Measurements from ENCODE around the gene BRAF.
"Not testable (repeated sequence)": the region's sequence is repeated elsewhere in the genome, so short reads cannot be mapped to it uniquely, and the experiment has no call there.

BRAF gene

DNA sequence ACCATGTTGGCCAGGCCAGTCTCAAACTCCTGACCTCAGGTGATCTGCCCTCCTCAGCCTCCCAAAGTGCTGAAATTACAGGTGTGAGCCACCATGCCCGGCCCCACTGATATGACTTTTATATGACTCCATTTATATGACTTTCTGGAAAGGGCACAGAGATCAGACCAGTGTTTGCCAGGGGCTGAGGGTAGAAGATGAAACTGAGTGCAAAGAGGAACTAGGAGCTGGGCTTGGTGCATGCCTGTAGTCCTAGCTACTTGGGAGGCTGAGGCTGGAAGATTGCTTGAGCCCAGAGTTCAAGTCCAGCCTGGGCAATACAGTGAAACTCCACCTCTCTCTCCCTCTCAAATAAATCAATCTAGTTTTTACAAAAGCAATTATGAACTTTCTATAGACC is 7.5 kb downstream of the BRAF start:
- no peak for DNase-seq

DNA sequence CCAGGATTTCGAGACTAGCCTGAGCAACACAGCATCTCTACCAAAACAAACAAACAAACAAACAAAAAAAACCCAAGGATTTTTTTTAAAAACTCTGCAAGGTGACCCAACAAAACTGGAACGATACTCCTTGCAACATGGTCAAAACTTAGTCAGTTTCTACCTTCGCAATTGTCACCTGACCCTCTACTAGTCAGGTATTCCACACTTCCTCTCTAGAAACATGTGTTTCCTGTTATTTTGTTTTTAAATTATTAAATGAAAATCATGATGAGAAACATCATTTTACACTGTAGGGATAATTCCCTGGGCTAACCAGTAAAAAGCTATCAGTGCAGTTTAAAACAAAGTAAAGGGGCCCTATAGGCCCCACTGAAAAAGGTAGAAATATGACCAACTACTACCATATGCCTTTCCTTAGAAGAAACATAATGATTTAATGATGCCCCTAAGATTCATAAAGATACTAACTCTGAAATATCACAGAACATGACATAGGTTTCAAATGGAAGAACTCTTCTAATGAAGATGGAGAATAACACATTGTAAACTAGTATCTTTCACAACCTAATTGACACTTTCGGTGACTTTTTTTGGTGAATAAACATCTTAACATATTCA is 8.7 kb downstream of the BRAF start:
- no peak for DNase-seq

GRCh38 chr7:140914083-140914482 is 10.6 kb downstream of the BRAF start:
- no peak for DNase-seq

GRCh38 chr7:140913596-140913928 is 11.2 kb downstream of the BRAF start:
- DNase-seq, result not testable (repeated sequence)

DNA sequence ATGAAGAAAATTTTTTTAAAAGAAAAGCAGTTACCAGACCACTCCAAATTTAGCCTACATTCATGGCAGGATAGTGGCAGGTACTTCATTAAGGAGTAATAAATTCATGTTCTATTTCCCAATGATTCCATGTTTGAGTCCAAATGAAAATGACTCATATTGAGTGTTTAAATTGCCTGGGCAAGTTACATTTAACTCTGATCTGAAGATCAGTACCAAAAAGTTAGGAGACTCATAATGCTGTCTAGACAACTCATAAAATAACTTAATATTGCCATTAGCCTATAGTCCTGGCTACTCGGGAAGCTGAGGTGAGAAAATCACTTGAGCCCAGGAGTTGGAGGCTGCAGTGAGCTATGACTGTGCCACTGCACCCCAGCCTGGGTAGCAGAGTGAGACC is 13.0 kb downstream of the BRAF start:
- DNase-seq, result no peak

DNA sequence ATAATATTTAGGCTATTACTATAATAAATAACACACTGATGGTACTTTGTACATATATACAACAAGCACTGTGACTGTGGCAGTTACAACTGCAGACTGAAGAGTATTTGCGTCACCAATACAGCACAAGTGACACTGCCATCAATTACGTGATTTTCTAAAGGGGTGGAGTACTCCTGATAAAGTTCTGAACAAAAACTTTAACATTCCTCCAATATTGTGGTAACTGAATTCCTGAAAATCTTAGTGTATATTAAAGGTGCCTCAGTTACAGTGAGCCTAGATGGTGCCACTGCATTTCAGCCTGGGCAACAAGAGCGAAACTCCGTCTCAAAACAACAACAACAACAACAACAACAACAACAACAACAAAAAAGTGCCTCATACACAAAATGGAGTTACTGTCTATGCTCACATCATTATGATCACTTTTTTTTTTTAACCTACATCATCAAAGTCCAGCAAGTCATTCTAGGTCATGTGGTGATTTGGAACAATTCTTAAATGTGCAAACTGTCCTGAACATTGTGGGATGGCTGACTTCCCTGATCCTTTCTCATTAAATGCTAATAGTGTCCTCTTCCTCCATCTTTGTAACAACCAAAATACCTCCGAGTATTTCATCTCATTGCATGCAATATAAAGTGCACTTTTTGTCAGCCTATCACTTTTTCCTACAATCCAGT is 15.1 kb downstream of the BRAF start:
- DNase-seq, result no peak

GRCh38 chr7:140908361-140908760 is 16.4 kb downstream of the BRAF start:
- DNase-seq, result no peak

- DNase-seq, result no peak
Measured at GRCh38 chr7:140903741-140904480, 20.8 kb downstream of the BRAF start.

DNA sequence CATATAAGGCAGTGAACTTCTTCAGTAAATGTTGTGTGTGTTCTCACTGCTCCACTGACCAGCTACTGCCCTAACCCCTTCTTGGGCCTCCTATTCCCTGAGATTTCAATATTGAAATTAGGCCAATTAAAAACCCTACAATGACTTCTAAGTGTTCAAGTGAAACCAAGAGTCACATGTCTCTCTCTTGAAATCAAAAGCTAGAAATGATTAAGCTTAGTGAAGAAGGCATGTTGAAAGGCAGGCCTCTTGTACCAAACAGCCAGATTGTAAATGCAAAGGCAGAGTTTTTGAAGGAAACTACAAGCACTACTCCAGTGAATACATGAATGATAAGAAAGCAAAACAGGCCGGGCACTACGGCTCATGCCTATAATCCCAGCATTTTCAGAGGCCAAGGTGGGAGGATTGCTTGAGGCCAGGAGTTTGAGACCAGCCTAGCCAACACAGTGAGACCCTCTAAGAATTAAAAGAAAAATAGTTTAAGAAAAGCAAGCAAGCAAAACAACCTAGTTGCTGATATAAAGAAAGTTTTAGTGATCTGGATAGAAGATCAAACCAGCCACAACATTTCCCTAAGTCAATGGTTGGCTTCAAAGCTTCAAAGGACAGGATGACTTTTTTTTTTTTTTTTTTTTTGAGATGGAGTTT is 22.3 kb downstream of the BRAF start:
- no peak for DNase-seq

GRCh38 chr7:140901941-140902302 is 22.8 kb downstream of the BRAF start:
- no peak for DNase-seq

- DNase-seq, result peak; percentile 8
Measured at GRCh38 chr7:140899883-140900282, 24.8 kb downstream of the BRAF start.

DNA sequence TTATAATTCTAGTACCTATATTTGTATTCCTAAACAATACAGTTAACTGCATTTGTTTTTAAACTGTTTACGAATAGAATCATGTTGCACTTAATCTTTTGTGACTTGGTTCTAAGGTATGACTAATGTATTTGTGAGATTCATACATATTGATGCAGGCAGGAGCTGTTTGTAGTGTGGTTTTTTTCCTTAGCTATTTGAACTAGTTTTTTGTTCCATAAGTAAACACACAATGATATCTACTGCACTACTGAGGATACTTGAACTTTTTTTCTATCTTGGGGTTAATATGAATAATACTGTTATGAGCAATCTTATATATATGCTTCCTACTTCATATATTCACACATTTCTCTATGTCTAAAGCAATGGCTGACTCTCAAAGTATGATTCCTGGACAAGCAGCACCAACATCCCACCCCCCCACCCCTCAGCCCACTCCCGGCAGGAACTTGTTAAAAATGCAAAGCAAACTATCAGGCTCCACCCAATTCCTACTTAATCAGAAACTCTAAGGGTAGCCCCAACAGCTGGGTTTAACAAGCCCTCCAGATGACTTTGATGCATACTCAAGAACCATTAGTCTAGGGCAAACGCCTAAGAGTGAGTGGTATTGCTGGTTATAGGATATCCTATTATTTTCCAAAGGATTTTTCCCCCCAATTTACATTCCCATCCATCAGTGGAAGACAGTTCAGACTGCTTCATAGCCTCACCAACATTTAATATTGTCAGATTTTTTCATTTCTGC is 25.8 kb downstream of the BRAF start:
- DNase-seq, result no peak

- no peak for DNase-seq
Measured at GRCh38 chr7:140896996-140897395, 27.7 kb downstream of the BRAF start.

DNA sequence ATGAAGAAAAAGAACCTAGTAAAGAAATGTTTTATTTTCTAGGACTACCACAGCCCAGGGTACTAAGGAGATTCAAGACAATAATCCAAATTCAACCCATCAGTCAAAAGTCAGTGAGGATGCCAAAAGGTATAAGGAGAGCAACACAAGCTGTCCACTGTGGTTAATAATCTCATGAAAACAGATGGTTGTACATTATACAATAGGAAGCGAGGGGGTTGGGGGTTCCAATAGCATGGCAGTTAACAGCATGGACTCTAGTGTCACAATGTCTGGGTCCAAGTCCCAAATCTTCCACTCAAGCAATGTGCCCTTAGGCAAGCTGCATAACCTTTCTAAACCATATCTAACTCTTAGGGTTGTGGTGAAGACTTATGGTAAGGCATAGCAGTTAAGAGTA is 35.1 kb downstream of the BRAF start:
- no peak for DNase-seq

- no peak for DNase-seq
Measured at GRCh38 chr7:140889150-140889549, 35.6 kb downstream of the BRAF start.

DNA sequence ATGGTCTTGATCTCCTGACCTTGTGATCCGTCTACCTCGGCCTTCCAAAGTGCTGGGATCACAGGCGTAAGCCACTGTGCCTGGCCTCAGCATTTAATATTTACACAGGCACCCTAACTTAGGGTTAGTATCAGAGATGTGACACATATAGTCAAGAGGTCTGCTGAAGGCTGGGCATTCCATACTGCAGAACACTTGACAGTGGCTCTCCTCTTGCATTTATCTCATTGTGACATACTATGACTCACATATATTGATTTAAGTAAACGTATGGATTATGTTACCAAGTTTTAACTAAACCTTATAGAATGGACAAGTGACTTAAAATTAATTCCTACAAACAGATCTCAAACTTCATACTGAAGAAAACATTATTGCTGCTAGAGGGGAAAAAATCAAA is 36.6 kb downstream of the BRAF start:
- DNase-seq, result no peak

DNA sequence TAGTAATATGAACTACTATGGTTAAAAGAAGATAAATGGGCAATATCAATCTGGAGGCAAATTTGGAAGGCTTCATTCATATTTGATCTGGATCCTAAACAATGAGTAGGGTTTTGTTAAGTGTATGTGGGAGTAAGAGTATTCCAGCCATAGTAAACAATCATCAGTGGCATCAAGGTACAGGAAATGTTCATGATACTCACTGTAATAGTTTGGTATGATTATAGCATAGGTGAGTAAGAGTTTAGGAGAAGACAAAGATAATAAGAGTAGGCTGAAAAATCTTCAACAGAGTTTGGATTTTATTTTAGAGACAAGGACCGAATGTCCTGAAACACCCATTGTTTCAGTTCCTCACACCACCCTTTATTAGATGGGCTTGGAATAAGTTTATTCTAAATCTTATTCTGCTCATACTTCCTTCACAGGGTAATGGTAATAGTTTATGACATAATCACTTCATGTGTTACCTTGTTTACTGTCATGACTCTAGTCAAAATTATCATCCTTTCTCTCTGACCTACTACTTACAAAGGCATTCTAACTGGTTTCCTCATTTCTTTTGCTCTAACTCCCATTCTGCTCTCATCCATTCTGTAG is 38.9 kb downstream of the BRAF start:
- DNase-seq, result no peak

- no peak for DNase-seq
Measured at GRCh38 chr7:140883378-140883777, 41.4 kb downstream of the BRAF start.

GRCh38 chr7:140882834-140883233 is 41.9 kb downstream of the BRAF start:
- not testable (repeated sequence) for DNase-seq

- no peak for DNase-seq
Measured at GRCh38 chr7:140881507-140882228, 43.1 kb downstream of the BRAF start.

- DNase-seq, result no peak
Measured at GRCh38 chr7:140877249-140877524, 47.5 kb downstream of the BRAF start.

DNA sequence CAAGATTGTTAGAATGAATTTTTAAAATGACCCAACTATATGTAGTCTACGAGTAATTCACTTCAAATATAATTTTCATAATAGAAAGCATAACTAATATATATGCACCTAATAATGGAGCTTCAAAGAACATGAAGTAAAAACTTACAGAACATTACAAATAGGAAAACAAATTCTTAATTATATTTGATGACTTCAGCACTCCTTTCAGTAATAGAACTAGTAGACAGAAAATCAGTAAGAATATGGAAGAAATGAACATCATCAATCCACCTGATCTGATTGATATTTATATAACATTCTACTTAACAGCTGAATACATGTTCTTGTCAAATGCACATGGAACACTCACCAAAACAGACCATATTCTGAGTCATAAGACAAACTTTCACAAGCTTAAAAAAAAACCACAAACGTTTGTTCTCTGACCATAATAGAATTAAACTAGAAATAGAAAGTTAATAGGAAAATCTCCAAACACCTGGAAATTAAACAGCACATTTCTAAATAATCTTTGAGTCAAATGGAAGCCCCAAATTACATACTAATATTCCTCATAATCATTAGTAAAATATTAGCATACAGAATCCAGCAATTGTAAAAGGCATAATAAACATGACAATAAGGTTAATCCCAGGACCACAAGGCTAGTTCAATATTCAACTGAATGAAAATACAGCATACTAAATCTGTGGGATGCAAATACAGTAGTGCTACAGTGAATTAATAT is 48.0 kb downstream of the BRAF start:
- DNase-seq, result no peak
